Aorta (tissue), 5 donors: Measurements from ENCODE around the gene ZBTB8A. TPM values are rescaled to one million over a fixed set of nuclear protein-coding genes. Genes with fewer than 3 reads are reported as not detected.
"Not testable (repeated sequence)": the region's sequence is repeated elsewhere in the genome, so short reads cannot be mapped to it uniquely, and the experiment has no call there.

Experiments used
- ATAC-seq: fragments of 200-7000 bp; cut with Tn5 transposase; one replicate; pipeline ENCODE4 v1.9.1; 2022; ENCODE audit warnings: moderate library complexity; ENCODE audit not compliant: low FRiP score
- DNase-seq, 2 donors: peaks; one replicate each; pipeline ENCODE4 v3.0.0-alpha.2; 2020
- H3K27ac ChIP-seq, 2 donors: one replicate each; pipeline ENCODE4 v1.5.1; 2013; ENCODE audit warnings: low read length in 2 of 2, mild to moderate bottlenecking in 2 of 2, moderate library complexity in 2 of 2, control low read depth in 1 of 2, inconsistent platforms in 1 of 2, low read depth in 1 of 2
- H3K27me3 ChIP-seq, 2 donors: one replicate each; pipeline ENCODE4 v1.6.1; 2013; ENCODE audit warnings: control low read depth in 1 of 2, low read length in 1 of 2, mild to moderate bottlenecking in 1 of 2, moderate library complexity in 1 of 2; ENCODE audit not compliant: insufficient read depth in 2 of 2, control insufficient read depth in 1 of 2
- H3K36me3 ChIP-seq, 2 donors: one replicate each; pipeline ENCODE4 v1.6.1; 2013; ENCODE audit warnings: control low read depth in 1 of 2, low read length in 1 of 2, mild to moderate bottlenecking in 1 of 2; ENCODE audit not compliant: insufficient read depth in 2 of 2, control insufficient read depth in 1 of 2
- H3K4me1 ChIP-seq, 2 donors: one replicate each; pipeline ENCODE4 v1.6.1; 2013; ENCODE audit warnings: low read length in 2 of 2, control low read depth in 1 of 2, mild to moderate bottlenecking in 1 of 2, moderate library complexity in 1 of 2; ENCODE audit not compliant: insufficient read depth in 2 of 2, control insufficient read depth in 1 of 2
- H3K4me3 ChIP-seq, 2 donors: one replicate each; pipeline ENCODE4 v1.5.1; 2013; ENCODE audit warnings: low read length in 2 of 2, control low read depth in 1 of 2, mild to moderate bottlenecking in 1 of 2
- H3K9me3 ChIP-seq: one replicate; pipeline ENCODE4 v1.6.1; 2013; ENCODE audit warnings: mild to moderate bottlenecking, low read length; ENCODE audit not compliant: control insufficient read depth
- WGBS, 2 donors: extraction: QIAGEN DNeasy Blood & Tissue Kit; methylation state at CpG; one replicate each; pipeline ENCODE4 v1.1.7; 2013; 5-methylcytosine and 5-hydroxymethylcytosine counted together
- intact Hi-C, 2 donors: fragments of 100-400 bp; cut with DNase I; formaldehyde crosslinking; loops; one replicate each; pipeline versions ENCODE4 v1.14.2 to v1.15.0; 2022
- polyA plus RNA-seq, 2 donors: library from polyadenylated mRNA; stranded (reverse); fragments of 200-250 nt; gene quantifications; one replicate each; pipeline ENCODE4 v1.2.3, GENCODE V29; 2013
- total RNA-seq, 2 donors: library from RNA; stranded (reverse); fragmentation: NEBNext Ultra II Directional; extraction: Animal tissue kit (Norgen Biotek cat#: 25700); gene quantifications; one replicate each; pipeline ENCODE4 v1.2.1, GENCODE V29; 2021
- donor health status: healthy with polysubstance abuse.
- donor health status: Bipolar disorder and iron deficiency.
- donor health status: DM: no; HTN: no; CAD: no.
- donor health status: DM: no; HTN: no; CAD: no.
- donor health status: DM: yes; HTN: yes; CAD: no.

The ZBTB8A gene
- total and polyA plus RNA-seq, 4 donors = 1.9 to 10.4 (median 5.3) TPM

- no peaks in the 10 kb centered on the region for H3K9me3 ChIP-seq
- 78% methylated on average over 9 of the region's 9 CpGs for WGBS, 2 donors
- H3K4me3 ChIP-seq = no peak overlapping the region
- no peaks in the 10 kb centered on the region for H3K27me3 ChIP-seq
- H3K4me1 ChIP-seq = no peaks in the 10 kb centered on the region
- intact Hi-C loops = no loop called here
- no peaks in the 10 kb centered on the region for H3K36me3 ChIP-seq
- ATAC-seq (no peak), DNase-seq (no peak)
- no peak overlapping the region for H3K27ac ChIP-seq
Measured at GRCh38 chr1:32525661-32526444, 13.4 kb upstream of the ZBTB8A start.

GRCh38 chr1:32528550-32528949 lies 10.7 kb upstream of the ZBTB8A start:
- H3K9me3 ChIP-seq, H3K27ac ChIP-seq, DNase-seq, H3K4me3 ChIP-seq, ATAC-seq, H3K27me3 ChIP-seq, H3K4me1 ChIP-seq, intact Hi-C loops, H3K36me3 ChIP-seq: not testable (repeated sequence)
- WGBS, 2 donors = 84 to 85% methylated on average over 10 of the region's 10 CpGs

- H3K27ac ChIP-seq = no peak overlapping the region
- H3K36me3 ChIP-seq = no peaks in the 10 kb centered on the region
- 92 to 93% methylated on average over 4 of the region's 4 CpGs for WGBS, 2 donors
- intact Hi-C loops = no loop called here
- H3K4me3 ChIP-seq = no peak overlapping the region
- H3K4me1 ChIP-seq = no peaks in the 10 kb centered on the region
- no peaks in the 10 kb centered on the region for H3K9me3 ChIP-seq
- ATAC-seq (no peak), DNase-seq (no peak)
- H3K27me3 ChIP-seq = no peaks in the 10 kb centered on the region
Measured at GRCh38 chr1:32533792-32534327, 5.4 kb upstream of the ZBTB8A start.

GRCh38 chr1:32536117-32536516 lies 3.1 kb upstream of the ZBTB8A start:
- Histone ChIP-seq H3K4me3 (no peak overlapping the region), H3K9me3 (no peaks in the 10 kb centered on the region), H3K27me3 (no peaks in the 10 kb centered on the region), H3K4me1 (no peaks in the 10 kb centered on the region), H3K27ac (no peak overlapping the region), H3K36me3 (no peaks in the 10 kb centered on the region)
- intact Hi-C loops = no loop called here
- DNase-seq (no peak), ATAC-seq (no peak)
- 65 to 71% methylated on average over 4 of the region's 4 CpGs for WGBS, 2 donors

- Histone ChIP-seq H3K27me3 (no peaks in the 10 kb centered on the region), H3K4me3 (no peak overlapping the region), H3K9me3 (no peaks in the 10 kb centered on the region), H3K4me1 (no peaks in the 10 kb centered on the region), H3K36me3 (no peaks in the 10 kb centered on the region), H3K27ac (no peak overlapping the region)
- intact Hi-C loops = no loop called here
- DNase-seq (no peak), ATAC-seq (no peak)
- 91 to 92% methylated on average over 3 of the region's 3 CpGs for WGBS, 2 donors
Measured at GRCh38 chr1:32536764-32537163, 2.5 kb upstream of the ZBTB8A start.

- WGBS, 2 donors = 4 to 6% methylated on average over 60 to 102 of the region's 102 CpGs
- Histone ChIP-seq H3K36me3 (no peaks in the 10 kb centered on the region), H3K4me1 (no peaks in the 10 kb centered on the region), H3K9me3 (no peaks in the 10 kb centered on the region), H3K27ac (peak overlapping the region; percentile 75 to 89), H3K4me3 (peak overlapping the region; percentile 92 to 99), H3K27me3 (no peaks in the 10 kb centered on the region)
- peak; percentile 36 for ATAC-seq
- intact Hi-C loops = no loop called here
- DNase-seq = peak in 1 of 2 donors; percentile 82
Measured at GRCh38 chr1:32539584-32540571, 651 bp downstream of the ZBTB8A start.

GRCh38 chr1:32540605-32541004 lies 1.4 kb downstream of the ZBTB8A start:
- Histone ChIP-seq H3K27ac (no peak overlapping the region), H3K4me3 (no peak overlapping the region), H3K4me1 (no peaks in the 10 kb centered on the region), H3K36me3 (no peaks in the 10 kb centered on the region), H3K9me3 (no peaks in the 10 kb centered on the region), H3K27me3 (no peaks in the 10 kb centered on the region)
- intact Hi-C loops = no loop called here
- ATAC-seq (no peak), DNase-seq (no peak)
- WGBS, 2 donors = 72 to 75% methylated on average over 3 of the region's 3 CpGs

- no peaks in the 10 kb centered on the region for H3K4me1 ChIP-seq
- ATAC-seq = no peak
- 95 to 96% methylated on average over 2 of the region's 2 CpGs for WGBS, 2 donors
- no peaks in the 10 kb centered on the region for H3K9me3 ChIP-seq
- intact Hi-C loops = no loop called here
- no peaks in the 10 kb centered on the region for H3K27me3 ChIP-seq
- no peak for DNase-seq
- no peaks in the 10 kb centered on the region for H3K36me3 ChIP-seq
- H3K4me3 ChIP-seq = no peak overlapping the region
- no peak overlapping the region for H3K27ac ChIP-seq
Measured at GRCh38 chr1:32541064-32541566, 1.9 kb downstream of the ZBTB8A start.
